Lung microvascular endothelial cell (primary cell): ENCODE results near the gene GCM1. TPM values are rescaled to one million over a fixed set of nuclear protein-coding genes. Genes with fewer than 3 reads are reported as not detected.
"Not testable (repeated sequence)": the region's sequence is repeated elsewhere in the genome, so short reads cannot be mapped to it uniquely, and the experiment has no call there.

Experiments used
- DNase-seq, 2 donors: peaks; one replicate each; pipeline versions ENCODE4 v3.0.0 to v3.0.0-alpha.2; 2010; ENCODE audit warnings: low read depth in 2 of 2
- total RNA-seq: library from RNA; depleted of rRNA; stranded (reverse); fragments of >200 nt; gene quantifications from 2 replicates; pipeline ENCODE4 v1.2.1, GENCODE V29; 2014

Gene GCM1
- under 0.01 TPM in 1 of 2 replicates, not detected in the other for total RNA-seq

GRCh38 chr6:53148684-53149083 is at the start of gene GCM1:
Gene GCM1 (minus strand): TSS chr6:53148841. CDS start chr6:53145632, 3,209 bp downstream.
- no peak for DNase-seq

- DNase-seq, result no peak
Measured at GRCh38 chr6:53197553-53197952, 48.9 kb upstream of the GCM1 start.

GRCh38 chr6:53195048-53195447 is 46.4 kb upstream of the GCM1 start:
- no peak for DNase-seq

DNA sequence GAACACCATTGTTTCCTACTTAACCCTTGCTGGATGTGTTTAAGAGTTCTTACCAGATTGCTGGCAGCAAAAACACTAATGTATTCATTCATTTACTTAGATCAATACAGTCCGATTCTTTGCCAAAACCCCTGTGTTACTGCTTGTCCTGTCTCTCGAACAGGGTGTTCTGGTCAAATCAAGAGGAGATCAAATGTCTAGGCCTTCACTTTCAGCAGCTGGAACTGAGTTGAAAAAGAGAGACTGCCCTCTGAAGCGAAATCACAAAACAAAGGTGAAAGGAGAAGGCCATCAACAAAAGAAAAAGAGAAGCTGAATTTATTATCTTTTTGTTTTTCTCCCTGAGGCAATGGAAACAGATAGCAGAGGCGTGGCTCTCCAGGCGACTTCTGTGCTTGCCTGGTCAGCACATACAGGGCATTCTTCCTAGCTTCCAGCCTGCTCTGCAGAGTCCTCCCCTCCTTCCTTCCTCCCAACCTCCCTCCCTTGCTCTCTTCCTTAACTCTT is 44.1 kb upstream of the GCM1 start:
- peak; percentile 10 to 30 for DNase-seq

DNA sequence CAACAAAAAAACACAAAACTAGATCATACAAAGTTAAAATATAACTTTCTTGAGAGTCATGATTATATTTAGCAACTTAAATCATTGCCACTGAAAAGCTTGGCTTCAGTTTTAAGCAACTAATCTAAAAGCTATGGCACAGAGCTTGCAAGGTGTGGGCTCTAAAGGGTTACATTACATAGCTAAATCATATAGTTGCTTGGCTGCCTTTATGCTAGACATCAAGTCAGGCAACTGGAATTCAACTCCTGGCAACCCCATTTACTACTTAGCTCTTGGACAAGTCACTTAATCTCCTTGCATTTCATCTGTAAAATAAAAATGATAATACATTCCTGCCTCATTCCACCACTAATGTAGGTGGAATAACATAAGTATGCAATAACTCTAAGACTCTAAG is 40.9 kb upstream of the GCM1 start:
- no peak for DNase-seq

DNA sequence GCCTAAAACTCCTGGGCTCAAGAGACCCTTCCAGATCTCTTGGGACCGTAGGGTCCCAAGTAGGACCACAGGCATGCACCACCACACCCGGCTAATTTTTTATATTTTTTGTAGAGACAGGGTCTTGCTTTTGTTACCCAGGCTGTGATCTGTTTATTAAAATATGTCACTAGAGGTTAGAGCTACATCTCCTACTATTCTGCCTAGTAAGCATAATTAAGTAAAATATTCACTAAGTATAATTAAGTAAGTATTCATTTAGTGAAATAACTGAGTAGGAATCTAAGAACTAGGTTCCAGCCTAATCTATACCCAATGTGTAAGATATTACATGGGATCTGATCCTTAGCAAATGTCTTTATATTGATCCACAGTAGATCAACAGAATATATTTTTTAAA is 40.2 kb upstream of the GCM1 start:
- DNase-seq, result no peak

DNA sequence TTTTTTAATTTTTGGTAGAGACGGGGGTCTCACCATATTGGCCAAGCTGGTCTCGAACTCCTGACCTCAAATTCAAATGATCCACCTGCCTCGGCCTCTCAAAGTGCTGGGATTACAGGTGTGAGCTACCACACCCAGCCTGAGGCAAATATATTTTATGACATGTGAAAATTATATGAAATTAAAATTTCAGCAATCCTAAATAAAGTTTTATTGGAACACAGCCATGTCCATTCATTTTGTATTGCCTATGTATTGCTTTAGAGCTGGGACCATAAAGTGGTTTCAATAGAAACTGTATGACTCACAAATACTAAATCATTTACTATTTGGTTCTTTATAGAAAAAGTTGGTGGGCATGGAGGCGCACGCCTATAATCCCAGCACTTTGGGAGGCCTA is 32.0 kb upstream of the GCM1 start:
- no peak for DNase-seq

GRCh38 chr6:53179961-53180651 is 31.5 kb upstream of the GCM1 start:
- DNase-seq, result peak; percentile 61 to 90

GRCh38 chr6:53178837-53179432 is 30.3 kb upstream of the GCM1 start:
- no peak for DNase-seq

DNA sequence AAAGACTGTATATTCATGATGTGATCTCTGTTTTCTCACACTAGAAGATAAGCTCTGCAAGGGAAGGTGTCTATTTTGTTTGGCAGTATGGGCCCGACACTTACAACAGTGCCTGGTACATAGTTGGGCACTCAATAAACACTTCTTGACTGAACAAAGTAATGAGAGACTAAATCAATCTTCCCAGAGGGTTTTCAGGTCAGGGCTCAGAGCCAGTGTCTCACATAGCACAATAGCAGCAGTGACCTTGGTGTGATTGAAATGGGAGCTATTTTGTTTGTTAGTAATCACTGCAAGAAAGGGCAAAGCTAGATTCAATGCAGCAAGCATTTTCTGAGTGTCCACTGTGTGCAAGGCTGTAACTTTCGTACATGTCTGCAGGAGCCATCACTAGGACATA is 26.4 kb upstream of the GCM1 start:
- DNase-seq, result no peak

DNA sequence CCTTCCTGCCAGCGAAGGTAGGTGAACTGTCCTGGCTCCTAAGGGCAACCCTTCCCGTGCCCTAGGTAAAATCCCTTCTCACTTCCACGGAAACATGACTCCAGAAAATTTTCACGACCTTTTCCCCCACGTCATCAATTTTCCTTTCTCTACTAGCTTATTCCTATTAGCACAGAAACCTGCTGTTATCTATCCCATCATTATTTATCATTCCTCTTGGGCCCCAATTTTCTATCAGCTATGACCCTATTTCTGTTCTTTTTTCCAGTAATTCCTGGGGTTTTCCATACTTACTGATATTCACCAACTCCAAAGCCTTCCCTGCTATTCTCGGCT is 23.8 kb upstream of the GCM1 start:
- DNase-seq, result no peak

DNA sequence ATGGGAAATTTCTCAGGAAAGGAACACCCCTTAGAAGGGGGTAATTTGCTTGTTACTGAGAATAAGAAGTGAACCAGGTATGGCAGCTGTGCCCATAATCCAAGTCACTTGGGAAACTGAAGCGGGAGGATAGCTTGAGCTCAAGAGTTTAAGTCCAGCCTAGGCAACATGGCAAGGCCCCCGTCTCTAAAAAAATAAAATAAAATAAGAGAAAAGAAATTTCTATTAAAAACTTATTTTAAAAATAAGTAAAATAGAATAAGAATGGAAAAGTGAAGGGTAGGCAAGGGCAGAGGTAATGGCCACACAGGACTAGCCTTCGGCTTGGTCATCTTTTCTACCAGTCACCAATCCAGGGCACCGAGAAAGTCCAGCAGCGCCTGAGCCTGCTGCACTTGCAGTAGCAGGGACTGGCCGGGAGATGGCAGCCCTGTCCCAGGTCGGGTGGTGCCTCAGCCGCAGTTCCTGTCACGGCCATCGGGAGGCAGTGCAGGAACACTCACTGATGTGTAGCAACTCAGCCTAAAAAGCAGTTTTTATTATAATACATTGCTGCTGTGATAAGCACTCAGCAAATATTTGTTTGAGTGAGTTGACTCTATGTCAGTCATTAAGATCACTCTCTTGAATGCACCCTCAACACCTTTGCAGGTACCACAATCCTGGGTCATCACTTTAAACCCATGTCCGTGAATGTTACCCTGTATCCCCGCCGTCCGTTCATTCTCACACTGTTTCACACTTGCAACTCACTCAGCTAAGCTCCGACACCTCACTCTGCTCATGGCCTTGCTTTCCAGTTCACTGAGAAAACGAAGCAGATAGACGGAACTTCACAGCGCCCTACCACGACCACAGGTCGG is 23.2 kb upstream of the GCM1 start:
- DNase-seq, result peak; percentile 81 to 90

DNA sequence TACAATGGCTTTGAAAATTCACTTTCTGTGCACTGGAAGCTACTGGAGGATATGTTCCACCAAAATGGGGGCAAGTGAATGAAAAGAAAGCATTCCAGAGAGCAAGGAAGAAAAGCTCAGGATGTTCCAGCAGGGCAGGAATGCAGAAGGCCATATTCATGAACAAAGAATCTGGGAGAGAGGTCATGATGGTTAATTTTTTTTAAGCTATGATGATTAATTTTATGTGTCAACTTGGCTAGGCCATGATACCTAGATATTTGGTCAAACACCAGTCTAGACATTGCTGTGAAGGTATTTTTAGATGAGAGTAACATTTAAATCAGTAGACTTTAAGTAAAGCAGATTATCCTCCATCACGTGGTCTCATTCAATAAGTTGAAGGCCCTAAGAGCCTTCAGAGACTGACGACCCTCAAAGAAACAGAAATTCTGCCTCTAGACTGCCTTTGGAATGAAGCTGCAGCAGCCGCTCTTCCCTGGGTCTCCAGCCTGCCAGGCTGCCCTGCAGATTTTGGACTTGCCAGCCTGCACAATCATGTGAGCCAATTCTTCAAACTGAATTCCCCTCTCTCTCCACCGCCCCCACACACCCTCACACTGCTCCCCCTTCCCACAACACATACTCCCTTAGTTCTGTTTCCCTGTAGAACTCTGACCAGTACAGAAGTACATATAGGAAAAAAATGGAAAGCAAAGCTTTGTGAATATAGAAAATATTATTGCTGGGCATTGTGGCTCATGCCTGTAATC is 20.1 kb upstream of the GCM1 start:
- DNase-seq, result peak in 1 of 2 donors; percentile 41

DNA sequence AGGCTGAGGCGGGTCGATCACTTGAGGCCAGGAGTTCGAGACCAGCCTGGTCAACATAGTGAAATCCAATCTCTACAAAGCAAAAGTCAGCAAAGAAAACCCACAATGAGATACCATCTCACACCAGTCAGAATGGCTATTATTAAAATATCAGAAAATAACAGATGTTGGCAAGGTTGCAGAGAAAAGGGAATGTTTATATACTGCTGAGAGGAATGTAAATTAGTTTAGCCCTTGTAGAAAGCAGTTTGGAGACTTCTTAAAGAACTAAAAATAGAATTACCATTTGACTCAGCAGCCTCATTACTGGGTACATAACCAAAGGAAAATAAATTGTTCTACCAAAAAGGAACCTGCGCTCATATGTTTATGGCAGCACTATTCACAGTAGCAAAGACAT is 16.7 kb upstream of the GCM1 start:
- DNase-seq, result no peak

GRCh38 chr6:53162606-53163005 is 14.0 kb upstream of the GCM1 start:
- DNase-seq, result peak in 1 of 2 donors; percentile 26

DNA sequence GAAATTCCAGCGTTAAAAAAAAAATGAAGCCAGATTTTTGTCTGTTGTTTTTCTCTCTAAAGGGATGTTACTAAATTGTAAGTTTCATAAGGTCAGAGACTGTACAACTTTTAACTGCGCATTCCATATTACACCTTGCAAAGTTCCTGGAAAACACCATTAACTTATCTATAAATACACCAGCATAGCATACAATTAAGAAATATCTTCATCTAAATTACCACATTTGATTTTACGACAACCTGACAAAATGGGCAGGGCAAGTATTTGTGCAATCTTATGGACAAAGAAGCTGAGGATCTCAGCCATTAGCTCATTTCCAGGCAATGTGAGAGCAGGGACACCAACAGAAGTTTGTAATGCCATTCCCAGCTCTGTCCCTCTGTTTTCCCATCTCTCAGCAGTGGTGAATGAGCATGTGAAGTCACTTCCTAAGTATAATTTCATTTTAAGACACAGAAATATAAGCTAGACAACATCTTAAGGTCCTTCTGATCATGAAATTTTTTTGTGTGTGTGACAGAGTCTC is 12.9 kb upstream of the GCM1 start:
- DNase-seq, result peak; percentile 5 to 43

DNA sequence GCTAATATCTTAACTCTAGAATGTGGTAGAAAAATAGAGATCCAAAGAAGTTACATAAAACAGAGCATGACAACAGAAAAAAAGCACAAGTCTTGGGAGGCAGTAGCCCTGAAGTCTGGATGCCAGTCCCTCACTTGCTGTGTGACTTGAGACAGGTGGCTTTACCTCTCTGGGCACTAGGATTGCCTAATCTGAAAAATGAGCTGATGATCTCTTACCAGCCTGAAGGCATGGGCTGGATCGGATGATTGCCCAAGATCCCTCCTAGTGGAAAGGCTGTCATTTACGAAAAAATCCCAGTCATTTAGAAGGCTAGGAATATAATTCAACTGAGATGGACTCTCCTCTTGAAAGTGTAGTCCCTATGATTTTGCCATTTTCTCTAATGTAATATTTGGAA is 10.9 kb upstream of the GCM1 start:
- peak in 1 of 2 donors; percentile 4 for DNase-seq

DNA sequence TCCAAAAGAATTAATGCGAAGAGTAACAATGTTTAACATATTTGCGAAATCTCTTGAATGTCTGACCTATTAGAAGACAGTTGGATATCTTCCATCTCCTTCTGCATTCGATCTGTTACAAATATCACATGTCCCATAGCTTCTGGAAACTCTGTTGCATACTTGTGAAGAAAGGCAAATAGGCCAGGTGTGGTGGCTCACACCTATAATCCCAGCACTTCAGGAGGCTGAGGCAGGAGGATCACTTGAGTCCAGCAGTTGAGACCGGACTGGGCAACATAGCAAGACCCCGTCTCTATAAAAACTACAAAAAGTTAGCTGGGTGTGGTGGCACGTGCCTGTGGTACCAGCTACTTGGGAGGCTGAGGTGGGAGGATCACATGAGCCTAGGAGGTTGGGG is 9.4 kb upstream of the GCM1 start:
- not testable (repeated sequence) for DNase-seq

GRCh38 chr6:53155279-53155678 is 6.6 kb upstream of the GCM1 start:
- not testable (repeated sequence) for DNase-seq

- DNase-seq, result no peak
Measured at GRCh38 chr6:53154794-53155193, 6.2 kb upstream of the GCM1 start.

DNA sequence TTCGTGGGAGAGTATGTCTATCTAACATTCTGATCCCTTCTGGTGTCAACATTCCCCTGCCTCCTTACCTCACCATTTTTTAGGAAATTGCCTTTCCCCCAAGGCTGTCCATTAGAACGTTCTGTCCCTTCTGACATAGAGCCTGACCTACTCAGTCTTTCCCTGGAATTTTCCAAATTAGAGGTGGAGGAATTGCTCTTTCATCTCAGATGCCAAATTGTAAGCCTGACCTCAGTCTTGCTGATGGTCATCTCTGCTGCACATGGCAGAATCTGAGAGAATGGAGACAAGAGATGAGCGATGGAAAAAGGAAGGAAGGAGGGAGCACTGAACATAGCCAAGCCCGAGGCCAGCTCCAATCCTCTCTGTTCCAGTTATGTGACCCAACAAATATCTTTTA is 5.4 kb upstream of the GCM1 start:
- DNase-seq, result no peak
